ENCODE measurements around the gene OR10G6.

- TF ChIP-seq, protein P1, sequence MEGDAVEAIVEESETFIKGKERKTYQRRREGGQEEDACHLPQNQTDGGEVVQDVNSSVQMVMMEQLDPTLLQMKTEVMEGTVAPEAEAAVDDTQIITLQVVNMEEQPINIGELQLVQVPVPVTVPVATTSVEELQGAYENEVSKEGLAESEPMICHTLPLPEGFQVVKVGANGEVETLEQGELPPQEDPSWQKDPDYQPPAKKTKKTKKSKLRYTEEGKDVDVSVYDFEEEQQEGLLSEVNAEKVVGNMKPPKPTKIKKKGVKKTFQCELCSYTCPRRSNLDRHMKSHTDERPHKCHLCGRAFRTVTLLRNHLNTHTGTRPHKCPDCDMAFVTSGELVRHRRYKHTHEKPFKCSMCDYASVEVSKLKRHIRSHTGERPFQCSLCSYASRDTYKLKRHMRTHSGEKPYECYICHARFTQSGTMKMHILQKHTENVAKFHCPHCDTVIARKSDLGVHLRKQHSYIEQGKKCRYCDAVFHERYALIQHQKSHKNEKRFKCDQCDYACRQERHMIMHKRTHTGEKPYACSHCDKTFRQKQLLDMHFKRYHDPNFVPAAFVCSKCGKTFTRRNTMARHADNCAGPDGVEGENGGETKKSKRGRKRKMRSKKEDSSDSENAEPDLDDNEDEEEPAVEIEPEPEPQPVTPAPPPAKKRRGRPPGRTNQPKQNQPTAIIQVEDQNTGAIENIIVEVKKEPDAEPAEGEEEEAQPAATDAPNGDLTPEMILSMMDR (IDR thresholded peaks at IDR 0.05), result no peak
- TF ChIP-seq POLR2AphosphoS5 (IDR thresholded peaks at IDR 0.05; ENCODE audit: low read depth, low read length) (no peak), TCF7L2 (IDR thresholded peaks at IDR 0.05; ENCODE audit: low read depth, low read length) (no peak)
- TF ChIP-seq, protein P2, sequence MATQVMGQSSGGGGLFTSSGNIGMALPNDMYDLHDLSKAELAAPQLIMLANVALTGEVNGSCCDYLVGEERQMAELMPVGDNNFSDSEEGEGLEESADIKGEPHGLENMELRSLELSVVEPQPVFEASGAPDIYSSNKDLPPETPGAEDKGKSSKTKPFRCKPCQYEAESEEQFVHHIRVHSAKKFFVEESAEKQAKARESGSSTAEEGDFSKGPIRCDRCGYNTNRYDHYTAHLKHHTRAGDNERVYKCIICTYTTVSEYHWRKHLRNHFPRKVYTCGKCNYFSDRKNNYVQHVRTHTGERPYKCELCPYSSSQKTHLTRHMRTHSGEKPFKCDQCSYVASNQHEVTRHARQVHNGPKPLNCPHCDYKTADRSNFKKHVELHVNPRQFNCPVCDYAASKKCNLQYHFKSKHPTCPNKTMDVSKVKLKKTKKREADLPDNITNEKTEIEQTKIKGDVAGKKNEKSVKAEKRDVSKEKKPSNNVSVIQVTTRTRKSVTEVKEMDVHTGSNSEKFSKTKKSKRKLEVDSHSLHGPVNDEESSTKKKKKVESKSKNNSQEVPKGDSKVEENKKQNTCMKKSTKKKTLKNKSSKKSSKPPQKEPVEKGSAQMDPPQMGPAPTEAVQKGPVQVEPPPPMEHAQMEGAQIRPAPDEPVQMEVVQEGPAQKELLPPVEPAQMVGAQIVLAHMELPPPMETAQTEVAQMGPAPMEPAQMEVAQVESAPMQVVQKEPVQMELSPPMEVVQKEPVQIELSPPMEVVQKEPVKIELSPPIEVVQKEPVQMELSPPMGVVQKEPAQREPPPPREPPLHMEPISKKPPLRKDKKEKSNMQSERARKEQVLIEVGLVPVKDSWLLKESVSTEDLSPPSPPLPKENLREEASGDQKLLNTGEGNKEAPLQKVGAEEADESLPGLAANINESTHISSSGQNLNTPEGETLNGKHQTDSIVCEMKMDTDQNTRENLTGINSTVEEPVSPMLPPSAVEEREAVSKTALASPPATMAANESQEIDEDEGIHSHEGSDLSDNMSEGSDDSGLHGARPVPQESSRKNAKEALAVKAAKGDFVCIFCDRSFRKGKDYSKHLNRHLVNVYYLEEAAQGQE (IDR thresholded peaks at IDR 0.05; ENCODE audit: insufficient read depth in 1 of 2, low read depth in 2 of 2, low read length in 1 of 2), result no peak
Observed at GRCh38 chr11:124012697-124013096, 17.7 kb upstream of the OR10G6 start, which contains the start of gene OR10G4.

Data from Panc1 (cell line).